GM19035 (cell line): Measurements from ENCODE around the gene PRKCA.

ENCODE experiments used
- ATAC-seq: cut with Tn5 transposase; IDR thresholded peaks from one replicate; pipeline ENCODE4 v1.9.1; 2021; ENCODE audit not compliant: unreplicated experiment

The PRKCA gene

GRCh38 chr17:66537502-66537901 lies 235.1 kb downstream of the PRKCA start:
- no peak for ATAC-seq

GRCh38 chr17:66538776-66539175 lies 236.4 kb downstream of the PRKCA start:
- ATAC-seq, result no peak

GRCh38 chr17:66540131-66540781 lies 237.8 kb downstream of the PRKCA start:
- no peak for ATAC-seq

GRCh38 chr17:66541461-66542128 lies 239.2 kb downstream of the PRKCA start:
- ATAC-seq, result peak; percentile 68

- peak; percentile 91 for ATAC-seq
These were observed 239.9 kb downstream of the PRKCA start for GRCh38 chr17:66542129-66542966.

GRCh38 chr17:66542967-66543520 lies 240.6 kb downstream of the PRKCA start:
- no peak for ATAC-seq

- no peak for ATAC-seq
These were observed 241.1 kb downstream of the PRKCA start for GRCh38 chr17:66543526-66543925.

GRCh38 chr17:66545918-66546317 lies 243.5 kb downstream of the PRKCA start:
- no peak for ATAC-seq

GRCh38 chr17:66547151-66547865 lies 244.9 kb downstream of the PRKCA start:
- ATAC-seq, result no peak

GRCh38 chr17:66548158-66548557 lies 245.7 kb downstream of the PRKCA start:
- no peak for ATAC-seq

- no peak for ATAC-seq
These were observed 246.4 kb downstream of the PRKCA start for GRCh38 chr17:66548659-66549310.

GRCh38 chr17:66549311-66549704 lies 246.9 kb downstream of the PRKCA start:
- no peak for ATAC-seq

- ATAC-seq, result no peak
These were observed 247.4 kb downstream of the PRKCA start for GRCh38 chr17:66549731-66550207.

GRCh38 chr17:66551839-66552238 lies 249.4 kb downstream of the PRKCA start:
- no peak for ATAC-seq

GRCh38 chr17:66552371-66552770 lies 250.0 kb downstream of the PRKCA start:
- ATAC-seq, result no peak

- no peak for ATAC-seq
These were observed 253.2 kb downstream of the PRKCA start for GRCh38 chr17:66555605-66556004.

GRCh38 chr17:66557200-66557599 lies 254.8 kb downstream of the PRKCA start:
- no peak for ATAC-seq

GRCh38 chr17:66557886-66558285 lies 255.5 kb downstream of the PRKCA start:
- ATAC-seq, result no peak

- no peak for ATAC-seq
These were observed 258.3 kb downstream of the PRKCA start for GRCh38 chr17:66560691-66561090.

- ATAC-seq, result no peak
These were observed 259.7 kb downstream of the PRKCA start for GRCh38 chr17:66562119-66562518.
